Prostate gland (tissue), 2 donors: Measurements from ENCODE around the gene TTLL5. TPM values are rescaled to one million over a fixed set of nuclear protein-coding genes. Genes with fewer than 3 reads are reported as not detected.

Experiments used
- DNase-seq: peaks from one replicate; pipeline ENCODE4 v3.0.0-alpha.2; 2019; ENCODE audit warnings: low spot score
- H3K27ac ChIP-seq, 2 donors: fragments of 200-600 bp; sonication (generic); 2 replicates each; pipeline ENCODE4 v1.5.1; 2017 to 2019
- H3K27me3 ChIP-seq: fragments of 200-600 bp; sonication (generic); replicated peaks from 2 replicates; pipeline ENCODE4 v1.5.1; 2019; ENCODE audit not compliant: insufficient read depth
- H3K36me3 ChIP-seq, 2 donors: fragments of 200-600 bp; sonication (generic); 1 replicate in 1 of 2; 2 replicates in 1 of 2; pipeline versions ENCODE4 v1.5.1 to v1.8.1; 2017 to 2019
- H3K4me1 ChIP-seq: fragments of 200-600 bp; sonication (generic); replicated peaks from 2 replicates; pipeline ENCODE4 v1.5.1; 2019
- H3K4me3 ChIP-seq, 2 donors: fragments of 200-600 bp; sonication (generic); 2 replicates each; pipeline ENCODE4 v1.5.1; 2017 to 2019
- H3K9me3 ChIP-seq: fragments of 200-600 bp; sonication (generic); 2 replicates; pipeline ENCODE4 v1.5.1; 2017
- CTCF ChIP-seq, 4 experiments: fragments of 200-600 bp in 2 of 4; fragments of 450-650 bp in 2 of 4; sonication (generic) in 2 of 4; IDR thresholded peaks; 1 replicate in 3 of 4; 2 replicates in 1 of 4; pipeline ENCODE4 v1.5.1; 2016 to 2019; ENCODE audit warnings: antibody characterized with exemption in 4 of 4, mild to moderate bottlenecking in 2 of 4, moderate library complexity in 2 of 4
- POLR2A ChIP-seq: fragments of 450-650 bp; IDR thresholded peaks from one replicate; pipeline ENCODE4 v1.6.1; 2016; ENCODE audit warnings: antibody characterized with exemption, mild to moderate bottlenecking
- POLR2AphosphoS5 ChIP-seq: sonication (generic); formaldehyde crosslinking; IDR thresholded peaks from one replicate; pipeline ENCODE4 v1.6.1; 2017; ENCODE audit warnings: antibody characterized with exemption
- WGBS: methylation state at CpG from one replicate; pipeline ENCODE4 v1.1.5; 2018; 5-methylcytosine and 5-hydroxymethylcytosine counted together
- intact Hi-C: fragments of 100-400 bp; cut with DNase I; formaldehyde crosslinking; loops from one replicate; pipeline ENCODE4 v1.14.2; 2022
- total RNA-seq, 2 donors: library from RNA; depleted of rRNA; stranded (reverse); fragments of >200 nt; gene quantifications; one replicate each; pipeline ENCODE4 v1.1.0, GENCODE V29; 2016

Gene TTLL5
- total RNA-seq, 2 donors from 2014 or later: 40.3 to 46.2 TPM

GRCh38 chr14:75803765-75804164 is 142.7 kb downstream of the TTLL5 start:
- Histone ChIP-seq H3K36me3 (no peaks in the 10 kb centered on the region), H3K27ac (no peak overlapping the region), H3K4me3 (no peak overlapping the region), H3K27me3 (no peaks in the 10 kb centered on the region), H3K4me1 (no peaks in the 10 kb centered on the region), H3K9me3 (no peaks in the 10 kb centered on the region)
- no peak for TF ChIP-seq POLR2AphosphoS5
- TF ChIP-seq CTCF (IDR thresholded peaks at IDR 0.05): no peak
- TF ChIP-seq POLR2A: no peak
- DNase-seq: no peak
- intact Hi-C loops: no loop called here
- 82% methylated on average over 5 of the region's 5 CpGs for WGBS

GRCh38 chr14:75804570-75805275 is 143.7 kb downstream of the TTLL5 start:
- no peak overlapping the region for H3K27ac ChIP-seq
- DNase-seq: no peak
- H3K4me1 ChIP-seq: no peaks in the 10 kb centered on the region
- H3K27me3 ChIP-seq: no peaks in the 10 kb centered on the region
- intact Hi-C loops: no loop called here
- H3K36me3 ChIP-seq: no peaks in the 10 kb centered on the region
- H3K9me3 ChIP-seq: no peaks in the 10 kb centered on the region
- 78% methylated on average over 2 of the region's 2 CpGs for WGBS
- TF ChIP-seq POLR2AphosphoS5 (no peak), POLR2A (no peak), CTCF (IDR thresholded peaks at IDR 0.05) (no peak)
- no peak overlapping the region for H3K4me3 ChIP-seq

DNA sequence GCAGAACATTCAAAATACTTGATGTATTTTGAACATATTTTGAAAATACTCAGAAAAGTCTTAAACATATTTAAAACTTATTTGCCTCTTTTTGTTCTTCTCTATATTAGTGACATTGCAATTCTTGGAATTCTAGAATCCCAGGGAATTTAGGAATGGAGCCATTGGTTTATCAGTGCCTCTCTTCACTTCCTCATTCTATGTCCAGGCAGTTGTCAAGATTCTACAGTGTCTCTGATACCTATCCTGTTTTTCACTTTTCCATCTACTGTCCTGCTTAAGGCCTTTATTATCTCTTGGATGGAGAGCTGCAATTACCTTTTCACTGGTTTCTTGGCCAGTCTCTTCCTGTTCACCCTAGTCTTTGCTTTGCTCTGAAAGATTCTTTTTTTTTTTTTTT is 144.6 kb downstream of the TTLL5 start:
- no peak overlapping the region for H3K27ac ChIP-seq

DNA sequence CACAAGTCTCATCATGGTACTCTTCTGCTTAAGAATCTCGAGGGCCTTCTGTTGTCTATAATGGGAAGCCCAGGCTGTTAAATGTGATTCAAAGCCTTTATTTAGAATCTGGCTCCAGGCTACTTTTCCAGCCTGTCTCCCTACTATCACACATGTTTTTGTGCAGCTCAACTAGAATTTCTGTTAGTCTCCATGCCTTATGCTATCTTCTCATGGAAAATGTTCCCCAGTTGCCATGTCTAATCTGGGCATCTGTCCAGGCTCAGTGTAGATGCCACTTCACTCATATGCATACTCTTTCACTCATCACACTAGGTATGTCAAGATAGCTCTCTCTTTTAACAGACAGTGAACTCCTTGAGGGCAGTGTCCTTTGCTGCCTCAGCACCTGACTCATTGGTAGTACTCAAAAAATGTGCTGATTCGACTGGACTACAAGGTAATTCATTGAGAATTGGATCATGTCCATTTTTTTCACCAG is 145.3 kb downstream of the TTLL5 start:
- no peak overlapping the region for H3K27ac ChIP-seq
- H3K27me3 ChIP-seq: no peaks in the 10 kb centered on the region
- 82% methylated on average over 2 of the region's 2 CpGs for WGBS
- H3K4me3 ChIP-seq: no peak overlapping the region
- TF ChIP-seq POLR2AphosphoS5: no peak
- TF ChIP-seq POLR2A: no peak
- no peak for TF ChIP-seq CTCF (IDR thresholded peaks at IDR 0.05)
- no peaks in the 10 kb centered on the region for H3K36me3 ChIP-seq
- no peaks in the 10 kb centered on the region for H3K9me3 ChIP-seq
- DNase-seq: no peak
- H3K4me1 ChIP-seq: no peaks in the 10 kb centered on the region
- intact Hi-C loops: no loop called here

More for the DNA sequence above, 144.6 kb downstream of the TTLL5 start:
- Histone ChIP-seq H3K4me1 (no peaks in the 10 kb centered on the region), H3K9me3 (no peaks in the 10 kb centered on the region), H3K4me3 (no peak overlapping the region), H3K36me3 (no peaks in the 10 kb centered on the region), H3K27me3 (no peaks in the 10 kb centered on the region)
- TF ChIP-seq CTCF (IDR thresholded peaks at IDR 0.05): no peak
- no peak for TF ChIP-seq POLR2A
- TF ChIP-seq POLR2AphosphoS5: no peak
- DNase-seq: no peak
- intact Hi-C loops: no loop called here
